Activated CD4-positive, alpha-beta T cell treated with anti-CD3 and anti-CD28 coated beads, Interleukin-2, amount 10 ng/mL, durations not matched to agents 7 days and 5 days (primary cell): ENCODE results near the gene SORL1. TPM values are rescaled to one million over a fixed set of nuclear protein-coding genes. Genes with fewer than 3 reads are reported as not detected.
"Not testable (repeated sequence)": the region's sequence is repeated elsewhere in the genome, so short reads cannot be mapped to it uniquely, and the experiment has no call there.

ENCODE experiments used
- CTCF ChIA-PET: fragments of 350-600 bp; sonication (Branson Sonifier 250); formaldehyde crosslinking; loops from one replicate; lab custom pipeline; 2021; ENCODE audit warnings: antibody characterized with exemption; lab: Charles Lee
- POLR2A ChIA-PET: fragments of 350-600 bp; sonication (Branson Sonifier 250); formaldehyde crosslinking; loops from one replicate; lab custom pipeline; 2021; ENCODE audit warnings: antibody characterized with exemption; lab: Charles Lee
- DNase-seq: peaks from one replicate; pipeline ENCODE4 v3.0.0-alpha.2; 2020
- H3K27ac Mint-ChIP-seq: one replicate; pipeline ENCODE4 v1.8.0; 2021; ENCODE audit warnings: mild to moderate bottlenecking, moderate library complexity, mixed read lengths
- H3K27me3 Mint-ChIP-seq: one replicate; pipeline ENCODE4 v1.8.0; 2021; ENCODE audit warnings: mixed read lengths
- H3K36me3 Mint-ChIP-seq: one replicate; pipeline ENCODE4 v1.8.0; 2021; ENCODE audit warnings: low read depth, mixed read lengths
- H3K4me1 Mint-ChIP-seq: one replicate; pipeline ENCODE4 v1.8.0; 2021; ENCODE audit warnings: mixed read lengths
- H3K4me3 Mint-ChIP-seq: one replicate; pipeline ENCODE4 v1.8.0; 2021; ENCODE audit warnings: mild to moderate bottlenecking, moderate library complexity, mixed read lengths
- H3K9me3 Mint-ChIP-seq: one replicate; pipeline ENCODE4 v1.8.0; 2021; ENCODE audit warnings: mixed read lengths
- total RNA-seq, 2 experiments: library from RNA; stranded (reverse); gene quantifications; one replicate each; pipeline ENCODE4 v1.2.3, GENCODE V29; 2021

The SORL1 gene
- total RNA-seq, 2 experiments from 2014 or later, result 197 to 207 TPM

GRCh38 chr11:121500275-121500674 lies 48.2 kb downstream of the SORL1 start:
- H3K27ac Mint-ChIP-seq, result peak overlapping the region; percentile 5
- POLR2A ChIA-PET, result no interaction called here
- H3K4me1 Mint-ChIP-seq, result peaks cover 19% of the 10 kb centered on the region
- H3K27me3 Mint-ChIP-seq, result no peaks in the 10 kb centered on the region
- H3K4me3 Mint-ChIP-seq, result no peak overlapping the region
- H3K9me3 Mint-ChIP-seq, result peaks cover 9% of the 10 kb centered on the region
- DNase-seq, result no peak
- H3K36me3 Mint-ChIP-seq, result peaks cover 94% of the 10 kb centered on the region
- CTCF ChIA-PET, result no interaction called here

- no peak overlapping the region for H3K4me3 Mint-ChIP-seq
- peaks cover 94% of the 10 kb centered on the region for H3K36me3 Mint-ChIP-seq
- POLR2A ChIA-PET, result no interaction called here
- peaks cover 11% of the 10 kb centered on the region for H3K9me3 Mint-ChIP-seq
- CTCF ChIA-PET, result no interaction called here
- H3K4me1 Mint-ChIP-seq, result peaks cover 14% of the 10 kb centered on the region
- no peaks in the 10 kb centered on the region for H3K27me3 Mint-ChIP-seq
- H3K27ac Mint-ChIP-seq, result no peak overlapping the region
- no peak for DNase-seq
Measured at GRCh38 chr11:121500717-121501116, 48.6 kb downstream of the SORL1 start.

- POLR2A ChIA-PET, result no interaction called here
- peaks cover 19% of the 10 kb centered on the region for H3K9me3 Mint-ChIP-seq
Measured at GRCh38 chr11:121503051-121503450, 50.9 kb downstream of the SORL1 start.

GRCh38 chr11:121506237-121506636 lies 54.1 kb downstream of the SORL1 start:
- H3K27ac Mint-ChIP-seq, DNase-seq, H3K4me3 Mint-ChIP-seq, POLR2A ChIA-PET, H3K27me3 Mint-ChIP-seq: not testable (repeated sequence)
- peaks cover 25% of the 10 kb centered on the region for H3K4me1 Mint-ChIP-seq
- H3K9me3 Mint-ChIP-seq, result peaks cover 18% of the 10 kb centered on the region
- peaks cover 88% of the 10 kb centered on the region for H3K36me3 Mint-ChIP-seq
- CTCF ChIA-PET, result interaction anchor here (0.6 kb wide), 1 partner anchor 88 kb away, joined by 3 read pairs; no protein-coding TSS in a partner anchor

More at GRCh38 chr11:121503051-121503450, 50.9 kb downstream of the SORL1 start:
- no peak overlapping the region for H3K4me3 Mint-ChIP-seq
- H3K4me1 Mint-ChIP-seq, result peaks cover 16% of the 10 kb centered on the region
- H3K27me3 Mint-ChIP-seq, result no peaks in the 10 kb centered on the region
- no peak overlapping the region for H3K27ac Mint-ChIP-seq
- H3K36me3 Mint-ChIP-seq, result peaks cover 91% of the 10 kb centered on the region
- no peak for DNase-seq
- CTCF ChIA-PET, result interaction anchor here (0.6 kb wide), 1 partner anchor 63 kb away, joined by 3 read pairs; no protein-coding TSS in a partner anchor

- ChIA-PET CTCF (interaction anchor here (0.6 kb wide), 5 partner anchors 11 to 184 kb away, joined by 3 to 4 read pairs (median 4); no protein-coding TSS in a partner anchor), POLR2A (interaction anchor here (0.7 kb wide), 1 partner anchor 38 kb away, joined by 6 read pairs; no protein-coding TSS in a partner anchor)
- H3K9me3 Mint-ChIP-seq, result peaks cover 13% of the 10 kb centered on the region
- no peak overlapping the region for H3K4me3 Mint-ChIP-seq
- no peak for DNase-seq
- H3K27ac Mint-ChIP-seq, result no peak overlapping the region
- H3K4me1 Mint-ChIP-seq, result peaks cover 38% of the 10 kb centered on the region
- H3K36me3 Mint-ChIP-seq, result peaks cover 89% of the 10 kb centered on the region
- no peaks in the 10 kb centered on the region for H3K27me3 Mint-ChIP-seq
Measured at GRCh38 chr11:121508449-121508848, 56.3 kb downstream of the SORL1 start.

- CTCF ChIA-PET, result interaction anchor here (1.0 kb wide), 1 partner anchor 28 kb away, joined by 3 read pairs; no protein-coding TSS in a partner anchor
- Mint-ChIP-seq H3K9me3 (peaks cover 10% of the 10 kb centered on the region), H3K36me3 (peaks cover 88% of the 10 kb centered on the region), H3K27me3 (no peaks in the 10 kb centered on the region), H3K4me1 (peaks cover 57% of the 10 kb centered on the region), H3K4me3 (no peak overlapping the region), H3K27ac (no peak overlapping the region)
- POLR2A ChIA-PET, result no interaction called here
- DNase-seq, result no peak
Measured at GRCh38 chr11:121510438-121510837, 58.3 kb downstream of the SORL1 start.

GRCh38 chr11:121512468-121513465 lies 60.7 kb downstream of the SORL1 start:
- peaks cover 61% of the 10 kb centered on the region for H3K4me1 Mint-ChIP-seq
- no peaks in the 10 kb centered on the region for H3K27me3 Mint-ChIP-seq
- ChIA-PET CTCF (interaction anchor here (0.8 kb wide), 1 partner anchor 19 kb away, joined by 3 read pairs; no protein-coding TSS in a partner anchor), POLR2A (no interaction called here)
- peaks cover 1% of the 10 kb centered on the region for H3K9me3 Mint-ChIP-seq
- H3K27ac Mint-ChIP-seq, result peak overlapping the region; percentile 15
- H3K36me3 Mint-ChIP-seq, result peaks cover 85% of the 10 kb centered on the region
- H3K4me3 Mint-ChIP-seq, result no peak overlapping the region
- DNase-seq, result no peak

- H3K9me3 Mint-ChIP-seq, result no peaks in the 10 kb centered on the region
- H3K27me3 Mint-ChIP-seq, result no peaks in the 10 kb centered on the region
- POLR2A ChIA-PET, result no interaction called here
- no peak overlapping the region for H3K4me3 Mint-ChIP-seq
- peaks cover 84% of the 10 kb centered on the region for H3K36me3 Mint-ChIP-seq
- H3K4me1 Mint-ChIP-seq, result peaks cover 61% of the 10 kb centered on the region
- no peak overlapping the region for H3K27ac Mint-ChIP-seq
- CTCF ChIA-PET, result interaction anchor here (0.8 to 0.9 kb wide), 2 partner anchors 41 to 43 kb away, joined by 3 to 4 read pairs; no protein-coding TSS in a partner anchor
- DNase-seq, result no peak
Measured at GRCh38 chr11:121513807-121514206, 61.7 kb downstream of the SORL1 start.

- peaks cover 61% of the 10 kb centered on the region for H3K4me1 Mint-ChIP-seq
- peak overlapping the region; percentile 61 for H3K27ac Mint-ChIP-seq
- ChIA-PET CTCF (interaction anchor here (0.8 to 0.9 kb wide), 2 partner anchors 40 to 42 kb away, joined by 3 to 4 read pairs; no protein-coding TSS in a partner anchor), POLR2A (no interaction called here)
- peaks cover 86% of the 10 kb centered on the region for H3K36me3 Mint-ChIP-seq
- no peak for DNase-seq
- H3K4me3 Mint-ChIP-seq, result no peak overlapping the region
- H3K27me3 Mint-ChIP-seq, result no peaks in the 10 kb centered on the region
- no peaks in the 10 kb centered on the region for H3K9me3 Mint-ChIP-seq
Measured at GRCh38 chr11:121514432-121515334, 62.6 kb downstream of the SORL1 start.

GRCh38 chr11:121515335-121515671 lies 63.2 kb downstream of the SORL1 start:
- POLR2A ChIA-PET, result no interaction called here
- no peak overlapping the region for H3K4me3 Mint-ChIP-seq
- H3K27ac Mint-ChIP-seq, result peak overlapping the region; percentile 61
- H3K9me3 Mint-ChIP-seq, result no peaks in the 10 kb centered on the region
- peaks cover 86% of the 10 kb centered on the region for H3K36me3 Mint-ChIP-seq
- no peaks in the 10 kb centered on the region for H3K27me3 Mint-ChIP-seq
- peaks cover 63% of the 10 kb centered on the region for H3K4me1 Mint-ChIP-seq
- DNase-seq, result no peak
- CTCF ChIA-PET, result no interaction called here

GRCh38 chr11:121517996-121518395 lies 65.9 kb downstream of the SORL1 start:
- ChIA-PET POLR2A (interaction anchor here (0.5 kb wide), 1 partner anchor 107 kb away, joined by 3 read pairs; no protein-coding TSS in a partner anchor), CTCF (no interaction called here)
- Mint-ChIP-seq H3K9me3 (no peaks in the 10 kb centered on the region), H3K4me3 (no peak overlapping the region), H3K4me1 (peaks cover 63% of the 10 kb centered on the region), H3K27ac (peak overlapping the region; percentile 44), H3K36me3 (peaks cover 82% of the 10 kb centered on the region), H3K27me3 (no peaks in the 10 kb centered on the region)
- no peak for DNase-seq
